Transverse colon (tissue), 3 donors: ENCODE measurements around the gene PLPP3.

Source experiments
- CTCF ChIP-seq, 5 experiments: fragments of 200-600 bp in 3 of 5; fragments of 450-650 bp in 2 of 5; sonication (generic) in 3 of 5; IDR thresholded peaks; 1 replicate in 2 of 5; 2 replicates in 3 of 5; pipeline ENCODE4 v1.5.1; 2016 to 2017; ENCODE audit warnings: antibody characterized with exemption in 5 of 5, inconsistent platforms in 3 of 5, mild to moderate bottlenecking in 2 of 5, moderate library complexity in 1 of 5
- EP300 ChIP-seq: sonication (generic); formaldehyde crosslinking; IDR thresholded peaks from one replicate; pipeline ENCODE4 v1.6.1; 2017; ENCODE audit warnings: antibody characterized with exemption, low read depth
- POLR2A ChIP-seq: fragments of 450-650 bp; IDR thresholded peaks from one replicate; pipeline ENCODE4 v1.6.1; 2016; ENCODE audit warnings: antibody characterized with exemption, mild to moderate bottlenecking, moderate library complexity

DNA sequence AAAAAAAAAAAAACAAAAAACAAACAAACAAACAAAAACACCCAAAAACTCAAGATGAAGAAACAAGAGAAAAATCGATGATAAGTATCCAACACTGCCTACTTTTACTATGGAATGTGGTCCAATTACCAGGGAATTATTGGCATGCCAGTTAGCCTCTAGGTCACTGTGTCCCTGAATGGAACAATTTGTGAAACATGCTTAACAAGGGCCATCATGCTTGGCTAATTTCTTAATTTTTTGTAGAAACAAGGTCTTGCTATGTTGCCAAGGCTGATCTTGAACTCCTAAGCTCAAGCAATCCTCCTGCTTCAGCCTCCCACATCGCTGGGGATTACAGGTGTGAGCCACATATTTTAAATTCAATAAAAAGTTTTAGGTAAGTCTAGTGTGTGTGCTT is 23.9 kb downstream of the PLPP3 start:
- TF ChIP-seq POLR2A (no peak), CTCF (IDR thresholded peaks at IDR 0.05) (no peak), EP300 (no peak)
